Bronchus fibroblast of lung (primary cell): ENCODE results near the gene KCNQ4. TPM values are rescaled to one million over a fixed set of nuclear protein-coding genes. Genes with fewer than 3 reads are reported as not detected.

Source experiments
- total RNA-seq: library from RNA; depleted of rRNA; stranded (reverse); fragments of >200 nt; gene quantifications from 2 replicates; pipeline ENCODE4 v1.2.3, GENCODE V29; 2015

KCNQ4 gene
- total RNA-seq, result under 0.01 and 0.17 TPM in 2 replicates

DNA sequence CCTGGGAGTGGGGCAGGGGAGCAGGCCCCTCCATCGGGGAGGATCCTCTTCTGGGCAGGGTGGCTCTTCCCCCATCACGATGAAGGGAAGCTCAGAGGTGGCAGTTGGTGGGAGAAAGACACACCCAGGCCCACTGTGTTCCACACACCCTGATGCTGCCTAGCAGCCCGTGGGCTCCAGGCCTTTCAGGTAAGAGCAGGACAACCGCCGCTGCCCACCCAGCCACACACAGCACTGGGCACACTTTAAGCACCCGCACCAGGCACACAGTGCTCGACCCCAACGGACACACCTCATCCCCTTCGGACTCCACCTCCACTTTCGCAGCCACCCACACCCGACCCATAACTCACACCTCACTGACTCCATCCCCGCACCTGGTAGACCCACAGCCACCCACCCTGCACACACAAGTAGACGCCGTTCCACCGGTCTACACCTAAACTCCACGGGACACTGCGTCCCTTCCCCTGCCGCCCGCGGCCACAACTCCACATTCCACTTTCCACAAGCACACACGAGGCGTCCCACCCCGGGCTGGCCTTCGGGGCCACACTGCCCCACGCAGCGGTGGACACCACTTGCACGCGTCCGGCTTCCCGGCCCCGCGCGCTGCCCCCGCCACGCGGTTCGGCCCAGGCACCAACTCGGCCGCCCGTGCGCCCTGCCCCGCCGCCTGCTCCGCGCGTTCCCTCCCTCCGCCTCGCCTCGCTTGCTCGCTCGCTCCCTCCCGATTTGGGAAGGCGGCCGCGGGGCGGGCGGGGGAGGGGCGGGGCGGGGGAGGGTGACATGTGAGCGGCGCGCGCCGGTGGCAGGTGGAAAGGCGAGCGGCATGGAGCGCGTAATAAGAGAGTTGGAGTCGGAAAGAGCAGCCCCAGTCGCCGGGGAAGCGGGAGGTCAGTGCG lies at the start of gene KCNQ4:
TSS of gene KCNQ4 (plus strand) at position 787 of the 905 bp plus-strand sequence. CDS start 307 bp downstream, outside the sequence.

DNA sequence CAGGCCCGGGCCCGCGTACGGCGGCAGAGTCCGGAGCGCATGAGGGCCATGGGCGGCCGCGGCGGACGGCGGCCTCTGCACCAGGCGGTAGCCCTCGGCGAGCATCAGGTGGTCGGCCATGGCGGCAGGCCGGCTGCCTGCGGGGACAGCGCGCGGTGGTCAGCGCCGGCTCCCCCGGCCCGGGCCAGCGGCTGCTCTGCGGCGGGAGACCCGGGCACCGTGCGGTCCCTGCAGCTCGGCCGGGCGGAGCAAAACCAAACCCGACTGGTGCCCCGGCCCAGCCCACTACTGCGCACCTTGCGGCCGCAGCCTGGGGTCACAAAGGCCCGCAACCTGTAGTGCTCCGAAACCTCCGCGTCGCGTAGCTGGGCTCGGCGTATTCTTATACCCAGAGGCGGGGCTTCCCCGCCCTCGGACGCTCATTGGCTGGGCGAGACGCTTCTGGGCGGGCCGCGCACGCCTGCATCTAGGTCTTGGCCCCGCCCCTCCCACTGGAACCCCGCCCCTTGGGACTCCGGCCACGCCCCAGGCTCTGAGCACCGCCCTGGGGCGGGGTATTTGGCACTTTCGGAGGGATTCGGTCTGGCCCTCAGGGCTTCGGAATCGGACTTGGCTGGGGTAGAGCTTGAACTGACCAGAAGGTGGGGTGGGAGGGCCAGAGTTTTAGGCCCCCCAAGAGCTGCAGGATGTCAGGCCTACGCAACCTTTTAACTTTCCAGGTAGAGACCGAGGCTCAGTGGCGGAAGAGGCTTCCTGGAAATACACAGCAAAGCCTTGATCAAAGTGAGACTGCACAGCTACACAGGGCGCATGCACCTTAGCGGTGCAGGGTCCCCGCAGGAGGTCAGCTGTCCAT lies 78.6 kb downstream of the KCNQ4 start, which contains the start of gene CITED4:
TSS of gene CITED4 (minus strand) at position 356 of the 856 bp plus-strand sequence. CDS start at position 120, 236 bp downstream.

Other genes starting within 250 kb of the KCNQ4 start
- 0.15 and 1.0 TPM in 2 replicates for gene RIMS3, start 118.1 kb upstream of the KCNQ4 start, total RNA-seq
- 35.8 and 36.0 TPM in 2 replicates for gene NFYC, start 92.1 kb upstream of the KCNQ4 start, total RNA-seq
- 3.0 and 3.5 TPM in 2 replicates for gene CITED4, start 78.6 kb downstream of the KCNQ4 start, total RNA-seq
- gene CTPS1, start 195.9 kb downstream of the KCNQ4 start, total RNA-seq, result 25.6 and 34.6 TPM in 2 replicates
- gene SLFNL1, start 237.9 kb downstream of the KCNQ4 start, total RNA-seq, result under 0.01 TPM in 2 replicates